Neural cell (in vitro differentiated cells): ENCODE measurements around the gene UROC1. TPM values are rescaled to one million over a fixed set of nuclear protein-coding genes. Genes with fewer than 3 reads are reported as not detected.

Source experiments
- H2AFZ ChIP-seq: fragments of 200-600, 300-800 bp; sonication (generic), shearing (Covaris generic); 2 replicates; pipeline ENCODE4 v1.6.0; 2014; ENCODE audit warnings: low read depth, mild to moderate bottlenecking, antibody characterized with exemption, low read length, moderate library complexity
- H3F3A ChIP-seq: fragments of 200-600 bp; shearing (Covaris generic); 2 replicates; pipeline ENCODE4 v1.6.1; 2016; ENCODE audit warnings: mild to moderate bottlenecking, moderate library complexity, mixed read lengths, antibody characterized with exemption, low read length; ENCODE audit not compliant: insufficient read depth, poor library complexity, severe bottlenecking
- H3K27ac ChIP-seq: fragments of 200-600, 300-800 bp; sonication (generic), shearing (Covaris generic); 2 replicates; pipeline ENCODE4 v1.5.1; 2014; ENCODE audit warnings: mild to moderate bottlenecking, low read length, moderate library complexity
- H3K27me3 ChIP-seq: fragments of 300-800, 200-600 bp; sonication (generic), shearing (Covaris generic); 2 replicates; pipeline ENCODE4 v1.6.0; 2014; ENCODE audit warnings: mild to moderate bottlenecking, low read depth, low read length, moderate library complexity; ENCODE audit not compliant: insufficient read depth
- H3K36me3 ChIP-seq: fragments of 300-800, 200-600 bp; sonication (generic), shearing (Covaris generic); 2 replicates; pipeline ENCODE4 v1.5.1; 2014; ENCODE audit warnings: mild to moderate bottlenecking, antibody characterized with exemption, low read length, moderate library complexity; ENCODE audit not compliant: insufficient read depth
- H3K4me2 ChIP-seq: fragments of 300-800, 200-600 bp; sonication (generic), shearing (Covaris generic); 2 replicates; pipeline ENCODE4 v1.6.0; 2014; ENCODE audit warnings: mild to moderate bottlenecking, low read length
- H3K4me3 ChIP-seq: fragments of 300-800, 200-600 bp; sonication (generic), shearing (Covaris generic); 2 replicates; pipeline ENCODE4 v1.5.1; 2014; ENCODE audit warnings: mild to moderate bottlenecking, low read length, moderate library complexity
- H3K79me2 ChIP-seq: fragments of 200-600 bp; shearing (Covaris generic); replicated peaks from 2 replicates; pipeline ENCODE4 v1.6.0; 2014; ENCODE audit warnings: mild to moderate bottlenecking, low read length, moderate library complexity; ENCODE audit not compliant: insufficient read depth
- H3K9ac ChIP-seq: fragments of 300-800, 200-600 bp; sonication (generic), shearing (Covaris generic); 2 replicates; pipeline ENCODE4 v1.6.1; 2016; ENCODE audit warnings: mild to moderate bottlenecking, low read length, mixed read lengths
- H3K9me2 ChIP-seq: fragments of 200-600 bp; shearing (Covaris generic); 2 replicates; pipeline ENCODE4 v1.6.1; 2016; ENCODE audit warnings: mild to moderate bottlenecking, low read length, mixed read lengths; ENCODE audit not compliant: insufficient read depth
- H3K9me3 ChIP-seq: fragments of 200-600, 300-800 bp; sonication (generic), shearing (Covaris generic); 2 replicates; pipeline ENCODE4 v1.6.1; 2016; ENCODE audit warnings: mild to moderate bottlenecking, mixed run types, low read length, moderate library complexity, mixed read lengths
- H4K20me1 ChIP-seq: fragments of 200-600 bp; shearing (Covaris generic); 2 replicates; pipeline ENCODE4 v1.6.1; 2016; ENCODE audit warnings: mild to moderate bottlenecking, mixed run types; ENCODE audit not compliant: insufficient read depth
- EP300 ChIP-seq: fragments of 450-650 bp; conservative IDR thresholded peaks from 2 replicates; pipeline ENCODE4 v1.6.1; 2014; ENCODE audit warnings: antibody characterized with exemption, mild to moderate bottlenecking, moderate library complexity; ENCODE audit not compliant: poor library complexity, severe bottlenecking
- EZH2 ChIP-seq: fragments of 200-600, 300-800 bp; shearing (Covaris generic), sonication (generic); IDR thresholded peaks from 2 replicates; pipeline ENCODE4 v1.6.1; 2014; ENCODE audit warnings: antibody characterized with exemption, low read length, borderline replicate concordance, mild to moderate bottlenecking; ENCODE audit not compliant: insufficient read depth, poor library complexity, severe bottlenecking
- MXI1 ChIP-seq: fragments of 450-650 bp; conservative IDR thresholded peaks from 2 replicates; pipeline ENCODE4 v1.6.1; 2014; ENCODE audit warnings: antibody characterized with exemption, mild to moderate bottlenecking; ENCODE audit not compliant: poor library complexity, severe bottlenecking
- POLR2AphosphoS5 ChIP-seq: IDR thresholded peaks from 2 replicates; pipeline ENCODE4 v1.6.1; 2012
- RAD21 ChIP-seq: fragments of 450-650 bp; conservative IDR thresholded peaks from 2 replicates; pipeline ENCODE4 v1.6.1; 2014; ENCODE audit warnings: antibody characterized with exemption, mild to moderate bottlenecking, moderate library complexity
- SMC3 ChIP-seq: fragments of 450-650 bp; conservative IDR thresholded peaks from 2 replicates; pipeline ENCODE4 v1.6.1; 2014; ENCODE audit warnings: antibody characterized with exemption, mild to moderate bottlenecking, moderate library complexity; ENCODE audit not compliant: poor library complexity
- TAF1 ChIP-seq: IDR thresholded peaks from 2 replicates; pipeline ENCODE4 v1.6.1; 2012; ENCODE audit warnings: low read depth
- polyA plus RNA-seq: library from polyadenylated mRNA; depleted of rRNA; stranded (reverse); fragments of >200 nt; gene quantifications from 2 replicates; pipeline ENCODE4 v1.2.3, GENCODE V29; 2014
- TF ChIP-seq, protein P1 (sequence below): IDR thresholded peaks from 2 replicates; pipeline ENCODE4 v1.6.1; 2012; ENCODE audit warnings: borderline replicate concordance
- TF ChIP-seq, protein P2 (sequence below): fragments of 450-650 bp; IDR thresholded peaks from 2 replicates; pipeline ENCODE4 v1.5.1; 2014; ENCODE audit warnings: antibody characterized with exemption, mild to moderate bottlenecking, moderate library complexity; ENCODE audit not compliant: poor library complexity, severe bottlenecking

UROC1 gene
- polyA plus RNA-seq, 1 donor from 2014 or later = not detected

GRCh38 chr3:126498929-126499328 is 18.6 kb downstream of the UROC1 start:
- no peak overlapping the region for H3K4me2 ChIP-seq
- H3K27ac ChIP-seq = no peak overlapping the region
- no peak overlapping the region for H3K4me3 ChIP-seq
- H3K9me3 ChIP-seq = no peaks in the 10 kb centered on the region
- no peaks in the 10 kb centered on the region for H3K79me2 ChIP-seq
- no peaks in the 10 kb centered on the region for H3K36me3 ChIP-seq
- H2AFZ ChIP-seq = no peak overlapping the region
- H3K27me3 ChIP-seq = no peaks in the 10 kb centered on the region
- no peak overlapping the region for H3K9ac ChIP-seq
- H4K20me1 ChIP-seq = no peaks in the 10 kb centered on the region
- TF ChIP-seq POLR2AphosphoS5 = no peak
- no peak for TF ChIP-seq SMC3
- TF ChIP-seq TAF1 = no peak
- no peak for TF ChIP-seq EP300
- TF ChIP-seq, protein P1, sequence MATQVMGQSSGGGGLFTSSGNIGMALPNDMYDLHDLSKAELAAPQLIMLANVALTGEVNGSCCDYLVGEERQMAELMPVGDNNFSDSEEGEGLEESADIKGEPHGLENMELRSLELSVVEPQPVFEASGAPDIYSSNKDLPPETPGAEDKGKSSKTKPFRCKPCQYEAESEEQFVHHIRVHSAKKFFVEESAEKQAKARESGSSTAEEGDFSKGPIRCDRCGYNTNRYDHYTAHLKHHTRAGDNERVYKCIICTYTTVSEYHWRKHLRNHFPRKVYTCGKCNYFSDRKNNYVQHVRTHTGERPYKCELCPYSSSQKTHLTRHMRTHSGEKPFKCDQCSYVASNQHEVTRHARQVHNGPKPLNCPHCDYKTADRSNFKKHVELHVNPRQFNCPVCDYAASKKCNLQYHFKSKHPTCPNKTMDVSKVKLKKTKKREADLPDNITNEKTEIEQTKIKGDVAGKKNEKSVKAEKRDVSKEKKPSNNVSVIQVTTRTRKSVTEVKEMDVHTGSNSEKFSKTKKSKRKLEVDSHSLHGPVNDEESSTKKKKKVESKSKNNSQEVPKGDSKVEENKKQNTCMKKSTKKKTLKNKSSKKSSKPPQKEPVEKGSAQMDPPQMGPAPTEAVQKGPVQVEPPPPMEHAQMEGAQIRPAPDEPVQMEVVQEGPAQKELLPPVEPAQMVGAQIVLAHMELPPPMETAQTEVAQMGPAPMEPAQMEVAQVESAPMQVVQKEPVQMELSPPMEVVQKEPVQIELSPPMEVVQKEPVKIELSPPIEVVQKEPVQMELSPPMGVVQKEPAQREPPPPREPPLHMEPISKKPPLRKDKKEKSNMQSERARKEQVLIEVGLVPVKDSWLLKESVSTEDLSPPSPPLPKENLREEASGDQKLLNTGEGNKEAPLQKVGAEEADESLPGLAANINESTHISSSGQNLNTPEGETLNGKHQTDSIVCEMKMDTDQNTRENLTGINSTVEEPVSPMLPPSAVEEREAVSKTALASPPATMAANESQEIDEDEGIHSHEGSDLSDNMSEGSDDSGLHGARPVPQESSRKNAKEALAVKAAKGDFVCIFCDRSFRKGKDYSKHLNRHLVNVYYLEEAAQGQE = no peak
- TF ChIP-seq MXI1 = no peak
- TF ChIP-seq, protein P2, sequence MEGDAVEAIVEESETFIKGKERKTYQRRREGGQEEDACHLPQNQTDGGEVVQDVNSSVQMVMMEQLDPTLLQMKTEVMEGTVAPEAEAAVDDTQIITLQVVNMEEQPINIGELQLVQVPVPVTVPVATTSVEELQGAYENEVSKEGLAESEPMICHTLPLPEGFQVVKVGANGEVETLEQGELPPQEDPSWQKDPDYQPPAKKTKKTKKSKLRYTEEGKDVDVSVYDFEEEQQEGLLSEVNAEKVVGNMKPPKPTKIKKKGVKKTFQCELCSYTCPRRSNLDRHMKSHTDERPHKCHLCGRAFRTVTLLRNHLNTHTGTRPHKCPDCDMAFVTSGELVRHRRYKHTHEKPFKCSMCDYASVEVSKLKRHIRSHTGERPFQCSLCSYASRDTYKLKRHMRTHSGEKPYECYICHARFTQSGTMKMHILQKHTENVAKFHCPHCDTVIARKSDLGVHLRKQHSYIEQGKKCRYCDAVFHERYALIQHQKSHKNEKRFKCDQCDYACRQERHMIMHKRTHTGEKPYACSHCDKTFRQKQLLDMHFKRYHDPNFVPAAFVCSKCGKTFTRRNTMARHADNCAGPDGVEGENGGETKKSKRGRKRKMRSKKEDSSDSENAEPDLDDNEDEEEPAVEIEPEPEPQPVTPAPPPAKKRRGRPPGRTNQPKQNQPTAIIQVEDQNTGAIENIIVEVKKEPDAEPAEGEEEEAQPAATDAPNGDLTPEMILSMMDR = no peak
- no peak for TF ChIP-seq RAD21
- no peak for TF ChIP-seq EZH2
- no peaks in the 10 kb centered on the region for H3K9me2 ChIP-seq
- no peaks in the 10 kb centered on the region for H3F3A ChIP-seq

- no peak overlapping the region for H3K27ac ChIP-seq
- no peaks in the 10 kb centered on the region for H3K36me3 ChIP-seq
- no peaks in the 10 kb centered on the region for H4K20me1 ChIP-seq
- H3K9me2 ChIP-seq = no peaks in the 10 kb centered on the region
- no peaks in the 10 kb centered on the region for H3K27me3 ChIP-seq
- no peaks in the 10 kb centered on the region for H3K9me3 ChIP-seq
- H3K79me2 ChIP-seq = no peaks in the 10 kb centered on the region
- no peak overlapping the region for H3K4me3 ChIP-seq
- H3F3A ChIP-seq = no peaks in the 10 kb centered on the region
- TF ChIP-seq RAD21 (no peak), POLR2AphosphoS5 (no peak), EP300 (no peak), TAF1 (no peak), MXI1 (no peak), EZH2 (no peak), SMC3 (no peak)
- TF ChIP-seq, protein P2 = no peak
- TF ChIP-seq, protein P1 = no peak
- no peak overlapping the region for H3K4me2 ChIP-seq
- H3K9ac ChIP-seq = no peak overlapping the region
- H2AFZ ChIP-seq = no peak overlapping the region
Measured at GRCh38 chr3:126498461-126498860, 19.1 kb downstream of the UROC1 start.
